GM12878 (cell line): ENCODE measurements around the gene FOXP1. TPM values are rescaled to one million over a fixed set of nuclear protein-coding genes. Genes with fewer than 3 reads are reported as not detected.
A peak's percentile ranks its signal among the peaks of the same experiment; 100 is the strongest.

ENCODE experiments used
- BCL3 ChIP-seq: IDR thresholded peaks from 2 replicates; pipeline ENCODE4 v1.6.1; 2011; ENCODE audit warnings: borderline replicate concordance, low read depth, mild to moderate bottlenecking, moderate library complexity, low read length; ENCODE audit not compliant: insufficient read depth, poor library complexity, severe bottlenecking
- CBX3 ChIP-seq: fragments of 200-600 bp; sonication (generic); IDR thresholded peaks from 2 replicates; pipeline ENCODE4 v1.6.1; 2016; ENCODE audit warnings: low read depth, borderline replicate concordance
- CREB1 ChIP-seq: IDR thresholded peaks from 2 replicates; pipeline ENCODE4 v1.6.1; 2012; ENCODE audit warnings: low read depth, mild to moderate bottlenecking, inconsistent platforms
- DPF2 ChIP-seq: fragments of 450-650 bp; IDR thresholded peaks from 2 replicates; pipeline ENCODE4 v1.6.1; 2017; ENCODE audit warnings: mild to moderate bottlenecking
- GATAD2B ChIP-seq: fragments of 450-650 bp; conservative IDR thresholded peaks from 2 replicates; pipeline ENCODE4 v1.6.1; 2017; ENCODE audit warnings: low read depth, mild to moderate bottlenecking, moderate library complexity
- HDGF ChIP-seq: fragments of 450-650 bp; IDR thresholded peaks from 2 replicates; pipeline ENCODE4 v1.6.1; 2016; ENCODE audit warnings: antibody characterized with exemption
- IKZF2 ChIP-seq, 2 experiments: fragments of 450-650 bp; IDR thresholded peaks; 2 replicates each; pipeline ENCODE4 v1.6.1; 2017; ENCODE audit warnings: mild to moderate bottlenecking in 2 of 2, moderate library complexity in 2 of 2
- IRF4 ChIP-seq: IDR thresholded peaks from 2 replicates; pipeline ENCODE4 v1.6.1; 2011; ENCODE audit warnings: low read depth, low read length
- MYB ChIP-seq: fragments of 150-350 bp; IDR thresholded peaks from 2 replicates; pipeline ENCODE4 v1.6.1; 2014; ENCODE audit warnings: mild to moderate bottlenecking, low read depth, low read length, borderline replicate concordance
- PML ChIP-seq: IDR thresholded peaks from 2 replicates; pipeline ENCODE4 v1.6.1; 2012; ENCODE audit warnings: low read length, inconsistent platforms
- POLR2AphosphoS2 ChIP-seq: IDR thresholded peaks from 2 replicates; pipeline ENCODE4 v1.6.1; 2011; ENCODE audit warnings: low read depth, mild to moderate bottlenecking, low read length, improper control_type of control experiment, moderate library complexity
- RAD21 ChIP-seq: IDR thresholded peaks from 2 replicates; pipeline ENCODE4 v1.6.1; 2011; ENCODE audit warnings: mild to moderate bottlenecking, low read depth, low read length, moderate library complexity; ENCODE audit not compliant: insufficient read depth
- RELB ChIP-seq: fragments of 450-650 bp; IDR thresholded peaks from 2 replicates; pipeline ENCODE4 v1.6.1; 2017; ENCODE audit warnings: low read depth, mild to moderate bottlenecking, moderate library complexity
- RFX5 ChIP-seq: IDR thresholded peaks from 2 replicates; pipeline ENCODE4 v1.6.1; 2011; ENCODE audit warnings: low read depth, low read length, improper control_type of control experiment
- SMARCA5 ChIP-seq: fragments of 450-650 bp; IDR thresholded peaks from 2 replicates; pipeline ENCODE4 v1.6.1; 2017; ENCODE audit warnings: mild to moderate bottlenecking
- STAT1 ChIP-seq: fragments of 450-650 bp; conservative IDR thresholded peaks from 2 replicates; pipeline ENCODE4 v1.6.1; 2014; ENCODE audit warnings: antibody characterized with exemption, mild to moderate bottlenecking
- TCF7 ChIP-seq: IDR thresholded peaks from 2 replicates; pipeline ENCODE4 v1.6.1; 2014; ENCODE audit warnings: antibody characterized with exemption, borderline replicate concordance
- USF2 ChIP-seq: IDR thresholded peaks from 2 replicates; pipeline ENCODE4 v1.6.1; 2011; ENCODE audit warnings: low read depth, low read length, improper control_type of control experiment, borderline replicate concordance
- ZBTB11 ChIP-seq: fragments of 450-650 bp; formaldehyde crosslinking; IDR thresholded peaks from 2 replicates; pipeline ENCODE4 v1.5.0; 2022; ENCODE audit warnings: mild to moderate bottlenecking, missing genetic modification characterization
- ZNF24 ChIP-seq: fragments of 450-650 bp; IDR thresholded peaks from 2 replicates; pipeline ENCODE4 v1.6.1; 2017; ENCODE audit warnings: antibody characterized with exemption, mild to moderate bottlenecking
- polyA plus RNA-seq, 11 experiments: library from polyadenylated mRNA; depleted of rRNA in 4 of 11; unstranded in 6 of 11; stranded (reverse) in 5 of 11; fragments of >200 nt; fragmentation: Nextera tagmentation in 4 of 11; fragmentation: Illumina TruSeq in 1 of 11; extraction: Ambion mirVana in 4 of 11; extraction: Trizol in 1 of 11; gene quantifications; 1 replicate in 1 of 11; 2 replicates in 10 of 11; pipeline versions ENCODE4 v1.2.1 to v1.2.3, GENCODE V29; 2011 to 2016; ENCODE audit warnings: inconsistent platforms in 2 of 11, missing spikeins in 2 of 11, low read depth in 1 of 11
- total RNA-seq, 4 experiments: library from RNA; depleted of rRNA in 3 of 4; stranded (reverse); fragments of >200 nt in 3 of 4; fragmentation: Illumina TruSeq in 1 of 4; extraction: Trizol in 1 of 4; gene quantifications; 2 replicates each; pipeline versions ENCODE4 v1.2.1 to v1.2.3, GENCODE V29; 2013 to 2021

FOXP1 gene
- total and polyA plus RNA-seq, 10 of the 15 experiments (the other 5 are each of a cell fraction or from before 2014, with no cell fraction given), result 0.05 to 1.6 (median 0.20) TPM; not detected in 1

GRCh38 chr3:71444028-71444860 lies 139.3 kb downstream of the FOXP1 start (continued):
- TF ChIP-seq USF2, result no peak
- TF ChIP-seq STAT1, result no peak
- TF ChIP-seq DPF2, result no peak
- peak; percentile 19; the same call in 1 of the 2 replicates for TF ChIP-seq IRF4
- no peak for TF ChIP-seq CREB1
- TF ChIP-seq IKZF2 (IDR thresholded peaks at IDR 0.05), result peak; percentile 55 to 70
- no peak for TF ChIP-seq ZBTB11 (CRISPR knock-in tag)
- TF ChIP-seq MYB, result no peak
- TF ChIP-seq ZNF24, result no peak
- TF ChIP-seq HDGF, result no peak
- TF ChIP-seq TCF7, result no peak
- no peak for TF ChIP-seq PML
- TF ChIP-seq RFX5, result no peak
- no peak for TF ChIP-seq POLR2AphosphoS2
- no peak for TF ChIP-seq RAD21
- TF ChIP-seq SMARCA5, result no peak
- TF ChIP-seq GATAD2B, result no peak
- no peak for TF ChIP-seq CBX3
- TF ChIP-seq RELB, result peak; percentile 47; the same call in 1 of the 2 replicates
- TF ChIP-seq BCL3, result no peak
